ENCODE data around the gene DOK6. TPM values are rescaled to one million over a fixed set of nuclear protein-coding genes. Genes with fewer than 3 reads are reported as not detected.
"Not testable (repeated sequence)": the region's sequence is repeated elsewhere in the genome, so short reads cannot be mapped to it uniquely, and the experiment has no call there.

The DOK6 gene
- total RNA-seq (ENCODE audit: insufficient read depth, low replicate concordance), result 13.7 TPM

GRCh38 chr18:69400253-69400975, at the start of gene DOK6:
DOK6 (plus strand) TSS chr18:69400888.
- peak; percentile 74 for DNase-seq (ENCODE audit: low spot score)

DNA sequence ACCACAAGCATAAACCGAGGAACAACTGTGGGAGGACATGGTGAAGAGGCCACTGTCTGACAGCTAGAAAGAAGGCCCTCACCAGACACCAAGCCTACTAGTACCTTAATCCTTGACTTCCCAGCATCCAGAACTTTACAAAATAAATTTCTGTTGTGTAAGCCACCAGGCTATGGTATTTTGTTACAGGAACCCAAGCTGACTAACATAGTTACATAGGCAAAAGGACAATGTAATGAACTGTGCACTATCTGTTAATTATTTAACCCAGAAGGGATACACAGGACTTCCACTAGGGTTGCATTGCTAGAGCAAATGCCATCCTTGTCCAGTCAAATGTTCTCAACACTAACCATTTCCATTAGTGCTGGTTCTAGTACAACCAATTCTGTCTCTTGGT, 47.7 kb upstream of the DOK6 start:
- DNase-seq (ENCODE audit: low spot score), result no peak

GRCh38 chr18:69357590-69357989, 43.1 kb upstream of the DOK6 start:
- DNase-seq (ENCODE audit: low spot score), result no peak

- DNase-seq (ENCODE audit: low spot score), result no peak
Measured at GRCh38 chr18:69358212-69358895, 42.3 kb upstream of the DOK6 start.

DNA sequence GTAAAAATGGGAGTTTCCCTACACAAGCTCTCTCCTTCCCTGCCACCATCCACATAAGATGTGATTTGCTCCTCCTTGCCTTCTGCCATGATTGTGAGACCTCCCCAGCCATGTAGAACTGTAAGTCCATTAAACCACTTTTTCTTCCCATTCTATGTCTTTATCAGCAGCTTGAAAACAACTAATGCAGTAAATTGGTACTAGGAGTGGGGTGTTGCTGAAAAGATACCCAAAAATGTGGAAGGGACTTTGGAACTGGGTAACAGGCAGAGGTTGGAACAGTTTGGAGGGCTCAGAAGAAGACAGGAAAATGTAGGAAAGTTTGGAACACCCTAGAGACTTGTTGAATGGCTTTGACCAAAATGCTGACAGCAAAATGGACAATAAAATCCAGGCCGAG, 40.9 kb upstream of the DOK6 start:
- DNase-seq (ENCODE audit: low spot score), result not testable (repeated sequence)

DNA sequence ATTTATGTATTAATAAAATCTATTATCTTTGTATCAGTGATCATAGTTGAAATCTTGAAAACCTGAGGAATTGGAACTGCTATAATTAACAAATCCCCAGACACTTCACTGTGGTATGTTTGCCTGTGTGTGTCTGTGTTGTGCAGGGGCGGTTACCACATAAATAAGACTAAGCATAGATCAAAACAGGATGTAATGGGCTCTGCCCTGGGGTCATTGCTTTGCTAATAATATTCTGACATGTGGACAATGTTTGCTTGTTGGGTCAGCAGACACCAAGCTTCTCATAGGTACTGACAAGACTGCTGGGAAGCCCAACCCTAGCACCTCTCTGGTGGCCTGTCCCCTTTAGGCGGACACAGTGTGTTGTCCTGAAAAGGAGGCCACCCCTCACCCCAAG, 35.8 kb upstream of the DOK6 start:
- DNase-seq (ENCODE audit: low spot score), result no peak

- DNase-seq (ENCODE audit: low spot score), result no peak
Measured at GRCh38 chr18:69365658-69366057, 35.0 kb upstream of the DOK6 start.

DNA sequence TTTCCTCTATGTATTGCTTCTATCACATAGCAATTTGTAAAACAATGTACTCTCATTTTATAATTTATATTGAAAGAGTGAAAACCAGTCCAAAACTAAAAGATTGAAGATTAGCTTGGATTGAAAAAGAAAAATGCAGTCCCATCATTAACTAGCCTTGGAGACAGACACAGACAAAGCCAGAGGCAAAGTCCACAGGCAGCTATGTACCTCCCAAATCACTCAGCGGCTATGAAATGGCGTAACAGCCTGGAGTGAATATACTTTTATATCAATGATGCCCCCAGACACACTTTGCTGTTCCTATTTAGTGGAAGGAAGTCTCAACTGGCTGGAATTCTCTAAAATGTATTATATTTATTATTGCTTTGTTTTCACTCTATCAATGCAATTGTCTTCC, 33.6 kb upstream of the DOK6 start:
- no peak for DNase-seq (ENCODE audit: low spot score)

GRCh38 chr18:69371729-69372128, 29.0 kb upstream of the DOK6 start:
- DNase-seq (ENCODE audit: low spot score), result no peak

DNA sequence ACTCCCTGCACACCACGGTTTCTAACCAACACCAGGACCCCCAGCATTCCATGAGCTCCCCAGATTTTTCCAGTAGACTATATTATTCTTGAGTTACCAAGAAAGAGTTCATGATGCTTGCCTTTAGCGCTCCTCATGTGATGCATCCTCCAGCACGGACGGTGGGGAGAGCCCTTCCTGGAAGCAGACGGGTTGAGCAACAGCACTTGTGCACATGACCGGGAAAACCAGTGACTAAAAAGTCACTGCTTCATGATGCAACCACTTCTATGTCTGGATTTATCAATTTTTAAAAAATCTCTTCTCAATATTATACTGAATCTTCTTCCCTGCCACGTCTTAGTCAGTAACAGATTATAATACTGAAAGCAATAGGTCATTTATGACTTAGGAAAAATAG, 20.4 kb upstream of the DOK6 start:
- DNase-seq (ENCODE audit: low spot score), result no peak

GRCh38 chr18:69383186-69383585, 17.5 kb upstream of the DOK6 start:
- peak; percentile 24 for DNase-seq (ENCODE audit: low spot score)

DNA sequence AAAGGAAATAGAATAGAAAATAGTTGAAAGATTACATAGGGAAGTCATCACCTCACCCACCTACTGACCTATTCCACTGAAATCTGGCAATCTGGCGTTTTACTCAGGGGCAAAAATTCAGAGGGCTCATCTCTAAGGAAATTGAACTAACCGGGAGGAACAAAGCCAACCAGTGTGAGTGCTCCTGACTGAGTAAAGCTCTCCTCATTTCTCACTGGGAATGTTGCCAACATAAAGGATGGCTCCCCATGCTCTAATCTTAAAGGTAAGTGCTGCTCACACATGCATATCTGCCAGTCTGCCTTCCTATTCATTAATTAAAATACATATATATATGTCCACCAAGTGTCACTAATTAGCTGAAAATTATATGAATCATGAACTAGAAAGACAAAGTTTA, 13.5 kb upstream of the DOK6 start:
- DNase-seq (ENCODE audit: low spot score), result no peak

DNA sequence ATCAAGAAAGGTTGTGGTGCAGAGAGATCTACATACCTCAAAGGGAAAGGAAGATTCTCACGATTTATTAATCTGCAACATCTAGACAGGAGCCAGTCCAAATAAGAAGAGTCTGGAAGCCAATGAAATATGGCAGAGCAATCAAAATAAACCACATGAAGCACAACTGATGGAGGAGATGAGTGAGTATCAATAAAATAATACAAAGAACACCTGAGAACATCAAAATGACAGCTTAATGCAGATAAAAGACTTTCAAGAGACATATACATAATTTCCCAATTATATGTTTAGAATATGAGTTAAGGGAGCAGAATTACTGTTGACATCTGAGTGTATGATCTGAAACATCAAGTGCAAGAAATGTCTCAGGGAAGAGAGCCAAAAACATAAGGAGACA, 12.5 kb upstream of the DOK6 start:
- DNase-seq (ENCODE audit: low spot score), result no peak

DNA sequence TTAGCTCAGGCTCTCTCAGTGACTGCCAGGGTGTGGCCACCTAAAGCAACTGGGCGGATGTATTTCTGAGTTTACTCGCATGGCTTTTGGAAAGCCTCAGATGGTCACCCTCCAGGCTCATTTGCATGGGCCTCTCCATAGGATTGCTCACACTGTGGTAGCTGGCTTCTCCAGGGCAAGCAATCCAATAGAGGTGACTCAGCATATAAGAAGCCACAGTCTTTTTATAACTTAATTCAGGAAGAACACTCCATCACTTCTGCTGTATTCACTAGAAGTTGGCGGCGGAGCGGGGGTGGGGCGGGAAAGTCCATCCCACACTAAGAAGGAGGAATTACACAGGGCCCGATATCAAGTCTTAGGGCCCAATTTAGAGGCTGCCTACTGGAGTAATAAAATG, 3.6 kb upstream of the DOK6 start:
- no peak for DNase-seq (ENCODE audit: low spot score)

DNA sequence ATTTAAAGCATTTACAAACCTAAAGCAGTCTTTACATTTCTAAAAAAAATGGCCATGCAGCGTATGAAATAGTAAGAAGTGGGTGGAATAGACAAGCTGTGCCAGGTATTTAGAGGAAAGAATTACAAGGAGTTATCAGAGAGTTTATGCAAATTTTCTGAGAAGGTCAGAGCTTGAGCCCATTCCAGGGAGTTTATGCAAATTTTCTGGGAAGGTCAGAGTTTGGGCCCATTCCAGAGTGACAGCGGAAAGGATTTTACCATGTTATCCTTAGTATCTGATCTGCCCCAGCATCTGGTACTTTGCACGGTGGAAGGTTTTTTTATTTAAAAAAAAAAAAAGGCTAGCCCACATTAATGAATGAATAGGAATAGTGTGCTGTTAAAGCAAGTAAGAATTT, 1.4 kb upstream of the DOK6 start:
- no peak for DNase-seq (ENCODE audit: low spot score)

DNA sequence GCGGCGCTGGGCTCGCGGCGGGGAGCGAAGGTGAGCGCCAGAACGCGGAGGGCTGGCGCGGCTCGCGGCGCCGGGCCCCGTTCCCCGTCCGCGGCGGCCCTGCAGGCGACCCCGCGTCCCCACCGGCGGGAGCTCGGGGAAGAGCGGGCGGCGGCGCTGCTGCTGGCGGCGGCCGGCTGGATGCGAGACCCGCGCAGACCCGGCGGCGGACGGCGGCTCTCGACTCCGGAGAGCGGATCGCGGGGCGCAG, 213 bp downstream of the DOK6 start:
- no peak for DNase-seq (ENCODE audit: low spot score)

GRCh38 chr18:69401226-69401971, 711 bp downstream of the DOK6 start:
- peak; percentile 12 for DNase-seq (ENCODE audit: low spot score)

- no peak for DNase-seq (ENCODE audit: low spot score)
Measured at GRCh38 chr18:69401972-69402532, 1.4 kb downstream of the DOK6 start.

DNA sequence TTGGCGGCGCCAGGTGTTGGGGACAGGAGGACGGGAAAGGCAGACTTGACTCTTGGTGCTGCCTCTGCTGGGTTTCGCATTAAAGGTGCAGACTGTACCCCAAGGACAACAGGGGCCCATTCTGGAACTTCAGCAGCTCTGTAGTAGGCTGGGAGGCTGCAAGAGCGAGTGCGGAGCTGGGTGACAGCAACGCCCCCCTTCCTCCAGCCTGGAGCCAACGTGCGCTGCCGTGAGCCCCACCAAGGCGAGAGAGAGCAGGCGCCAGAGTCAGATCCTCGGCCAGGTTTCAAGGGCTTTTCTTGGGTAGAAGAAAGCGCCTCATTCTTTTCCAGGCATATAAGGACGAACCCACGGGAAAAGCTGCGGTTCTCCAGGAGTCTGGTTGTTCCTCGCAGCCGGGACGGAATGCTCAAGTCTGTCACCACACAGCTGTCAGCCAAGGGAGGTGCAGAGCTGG, 1.9 kb downstream of the DOK6 start:
- peak; percentile 1 for DNase-seq (ENCODE audit: low spot score)

DNA sequence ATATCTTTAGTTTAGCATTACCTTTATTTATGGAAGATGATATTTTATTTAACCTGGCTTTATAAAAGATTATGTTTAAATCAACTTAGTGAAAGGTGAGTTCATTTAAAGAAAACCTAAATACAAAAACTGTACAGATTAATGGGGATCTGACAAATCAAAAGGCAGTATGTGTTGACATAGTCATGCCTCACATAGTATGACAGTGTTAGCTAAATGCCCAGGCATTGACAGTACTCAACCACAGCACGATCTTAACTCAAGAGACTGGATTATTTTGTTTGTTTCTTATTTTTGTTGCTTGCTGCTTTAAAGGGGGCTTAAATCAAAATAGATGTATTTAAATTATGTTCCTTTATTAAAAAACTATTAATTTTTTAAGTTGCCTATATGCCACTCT, 7.8 kb downstream of the DOK6 start:
- no peak for DNase-seq (ENCODE audit: low spot score)

DNA sequence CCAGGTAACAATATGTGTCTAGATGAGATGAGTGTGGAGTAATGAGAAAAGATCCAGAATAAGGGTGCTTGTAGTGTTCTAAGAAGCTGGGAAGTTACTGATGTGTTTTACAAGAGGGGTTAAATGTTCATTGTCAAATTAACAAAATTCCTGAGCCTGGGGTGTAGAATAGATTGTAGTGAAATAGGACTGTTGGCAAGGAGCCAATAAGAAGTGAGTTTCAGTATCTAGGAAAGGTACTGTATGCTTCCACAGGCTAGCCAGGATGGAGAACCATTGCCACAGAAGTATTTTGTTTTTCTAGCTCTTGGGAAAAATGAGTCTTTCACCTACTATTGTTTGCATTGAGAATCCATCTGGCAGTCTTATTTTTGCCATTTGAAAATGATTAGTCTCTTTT, 10.5 kb downstream of the DOK6 start:
- no peak for DNase-seq (ENCODE audit: low spot score)

DNA sequence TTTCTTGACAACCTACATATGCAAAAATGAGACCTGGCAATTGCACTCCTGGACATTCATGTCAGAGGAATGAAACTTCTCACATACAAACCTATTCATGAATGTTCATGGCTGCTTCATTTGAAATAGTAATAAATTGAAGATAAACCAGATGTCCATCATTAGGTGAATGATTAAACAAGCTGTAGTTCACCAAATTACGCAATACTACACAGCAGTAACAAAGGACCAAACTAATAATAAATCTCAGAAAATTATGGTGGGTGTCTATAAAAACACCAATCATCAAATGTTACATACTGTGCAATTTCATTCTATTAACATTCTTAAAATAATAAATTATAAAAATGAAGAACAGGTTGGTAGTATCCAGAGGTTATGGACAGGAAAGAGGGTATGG, 13.5 kb downstream of the DOK6 start:
- DNase-seq (ENCODE audit: low spot score), result no peak

- no peak for DNase-seq (ENCODE audit: low spot score)
Measured at GRCh38 chr18:69432847-69433246, 32.2 kb downstream of the DOK6 start.

Data from umbilical cord (tissue), 2 donors.